ENCODE measurements around the gene MED12. TPM values are rescaled to one million over a fixed set of nuclear protein-coding genes. Genes with fewer than 3 reads are reported as not detected.

The MED12 gene
- total and polyA plus RNA-seq, 2 of the 8 experiments (the other 6 are each of a cell fraction or from before 2014, with no cell fraction given): 19.4 to 48.9 TPM

- TF ChIP-seq EP300 (IDR thresholded peaks at IDR 0.05; ENCODE audit: borderline replicate concordance in 1 of 2, low read depth in 2 of 2, low read length in 2 of 2): no peak
Observed at GRCh38 chrX:71082822-71083221, 35.6 kb upstream of the MED12 start (continued).

Data from H1 (cell line).